Type B pancreatic cell (in vitro differentiated cells): Measurements from ENCODE around the gene RASL10A. TPM values are rescaled to one million over a fixed set of nuclear protein-coding genes. Genes with fewer than 3 reads are reported as not detected.

ENCODE experiments used
- DNase-seq: peaks from one replicate; pipeline ENCODE4 v3.0.0; 2021; ENCODE audit warnings: mixed read lengths; ENCODE audit not compliant: unreplicated experiment; ENCODE audit errors: extremely low spot score
- H3K27ac Mint-ChIP-seq: 2 replicates; pipeline ENCODE4 v1.8.0; 2021; ENCODE audit warnings: mild to moderate bottlenecking, mixed read lengths
- H3K27me3 Mint-ChIP-seq: 2 replicates; pipeline ENCODE4 v1.8.0; 2021; ENCODE audit warnings: mixed read lengths
- H3K36me3 Mint-ChIP-seq: 2 replicates; pipeline ENCODE4 v1.8.0; 2021; ENCODE audit warnings: mixed read lengths
- H3K4me1 Mint-ChIP-seq: one replicate; pipeline ENCODE4 v1.8.0; 2021; ENCODE audit warnings: mixed read lengths; ENCODE audit not compliant: unreplicated experiment
- H3K4me3 Mint-ChIP-seq: 2 replicates; pipeline ENCODE4 v1.8.0; 2021; ENCODE audit warnings: mild to moderate bottlenecking, mixed read lengths
- H3K9me3 Mint-ChIP-seq: 2 replicates; pipeline ENCODE4 v1.8.0; 2021; ENCODE audit warnings: mixed read lengths
- total RNA-seq: library from RNA; stranded (reverse); gene quantifications from 2 replicates; pipeline ENCODE4 v1.2.1, GENCODE V29; 2021; ENCODE audit warnings: low replicate concordance
- TF ChIP-seq, protein P1 (sequence below): fragments of 200-600 bp; sonication (generic); conservative IDR thresholded peaks from 2 replicates; pipeline ENCODE4 v1.5.0; 2021; ENCODE audit warnings: antibody characterized with exemption, mild to moderate bottlenecking

The RASL10A gene
- total RNA-seq, 1 donor from 2014 or later = 1.5 TPM

DNA sequence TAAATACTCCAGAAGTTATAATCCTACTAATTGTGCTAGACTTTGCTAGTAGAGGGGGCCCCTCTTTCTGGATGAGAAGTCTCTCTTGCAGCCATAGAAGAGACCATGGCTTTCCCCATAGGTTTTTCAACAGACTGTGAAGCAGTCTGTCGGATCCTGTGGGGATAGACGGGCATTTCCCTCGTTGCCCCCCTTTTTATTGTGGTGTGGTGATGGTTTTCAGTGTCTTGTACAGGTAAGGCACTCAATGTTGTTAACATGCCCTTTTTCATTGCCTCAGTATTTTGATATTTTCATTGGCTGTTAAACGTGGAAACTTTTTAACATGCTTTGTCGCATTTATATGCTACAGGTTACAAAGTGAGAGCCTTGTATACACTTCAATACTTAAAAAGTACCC, 25.4 kb downstream of the RASL10A start:
- Mint-ChIP-seq H3K4me3 (no peak overlapping the region), H3K9me3 (no peaks in the 10 kb centered on the region), H3K4me1 (peaks cover 4% of the 10 kb centered on the region), H3K27ac (no peak overlapping the region), H3K36me3 (peaks cover 48% of the 10 kb centered on the region), H3K27me3 (no peaks in the 10 kb centered on the region)
- DNase-seq = no peak
- TF ChIP-seq, protein P1, sequence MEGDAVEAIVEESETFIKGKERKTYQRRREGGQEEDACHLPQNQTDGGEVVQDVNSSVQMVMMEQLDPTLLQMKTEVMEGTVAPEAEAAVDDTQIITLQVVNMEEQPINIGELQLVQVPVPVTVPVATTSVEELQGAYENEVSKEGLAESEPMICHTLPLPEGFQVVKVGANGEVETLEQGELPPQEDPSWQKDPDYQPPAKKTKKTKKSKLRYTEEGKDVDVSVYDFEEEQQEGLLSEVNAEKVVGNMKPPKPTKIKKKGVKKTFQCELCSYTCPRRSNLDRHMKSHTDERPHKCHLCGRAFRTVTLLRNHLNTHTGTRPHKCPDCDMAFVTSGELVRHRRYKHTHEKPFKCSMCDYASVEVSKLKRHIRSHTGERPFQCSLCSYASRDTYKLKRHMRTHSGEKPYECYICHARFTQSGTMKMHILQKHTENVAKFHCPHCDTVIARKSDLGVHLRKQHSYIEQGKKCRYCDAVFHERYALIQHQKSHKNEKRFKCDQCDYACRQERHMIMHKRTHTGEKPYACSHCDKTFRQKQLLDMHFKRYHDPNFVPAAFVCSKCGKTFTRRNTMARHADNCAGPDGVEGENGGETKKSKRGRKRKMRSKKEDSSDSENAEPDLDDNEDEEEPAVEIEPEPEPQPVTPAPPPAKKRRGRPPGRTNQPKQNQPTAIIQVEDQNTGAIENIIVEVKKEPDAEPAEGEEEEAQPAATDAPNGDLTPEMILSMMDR = no peak

DNA sequence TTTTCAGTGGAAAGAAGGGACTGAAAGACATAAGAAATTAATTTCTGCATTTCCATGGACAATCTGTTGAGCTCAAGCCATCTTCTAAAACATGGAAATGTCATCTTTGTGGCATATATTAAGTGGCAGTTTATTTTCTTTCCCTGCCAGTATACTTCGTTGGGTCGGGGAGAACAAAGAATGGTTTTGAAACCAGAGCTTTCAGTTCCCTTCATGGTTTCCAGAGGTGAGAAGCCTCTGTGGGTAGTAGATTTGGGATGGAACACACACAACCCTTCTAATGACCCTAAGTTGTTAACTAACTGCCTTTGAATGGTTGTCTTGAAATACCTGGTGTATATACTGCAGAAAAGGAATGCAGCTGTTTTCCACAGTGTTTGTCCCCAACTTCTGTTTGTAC, 26.7 kb downstream of the RASL10A start:
- no peaks in the 10 kb centered on the region for H3K9me3 Mint-ChIP-seq
- TF ChIP-seq, protein P1 = no peak
- H3K4me1 Mint-ChIP-seq = peaks cover 4% of the 10 kb centered on the region
- no peak for DNase-seq
- no peak overlapping the region for H3K27ac Mint-ChIP-seq
- H3K36me3 Mint-ChIP-seq = peaks cover 53% of the 10 kb centered on the region
- no peaks in the 10 kb centered on the region for H3K27me3 Mint-ChIP-seq
- no peak overlapping the region for H3K4me3 Mint-ChIP-seq

DNA sequence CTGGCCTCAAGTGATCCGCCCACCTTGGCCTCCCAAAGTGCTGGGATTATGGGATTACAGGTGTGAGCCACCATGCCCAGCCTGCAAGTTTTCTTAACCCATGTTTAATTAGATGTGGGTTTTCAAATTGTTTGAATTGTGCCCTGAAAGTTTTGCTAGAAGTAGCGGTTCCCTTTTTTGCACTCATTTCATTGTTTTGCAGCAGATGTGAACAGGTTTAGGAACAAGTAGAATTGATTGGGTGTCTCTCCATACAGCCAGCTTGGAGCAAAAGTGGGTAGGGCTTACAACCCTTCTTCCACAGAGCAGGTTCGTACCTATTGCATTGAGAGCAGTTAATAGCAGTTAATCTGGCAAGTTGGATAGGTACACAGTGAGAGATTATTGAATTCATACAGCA, 31.3 kb downstream of the RASL10A start:
- no peaks in the 10 kb centered on the region for H3K9me3 Mint-ChIP-seq
- peaks cover 4% of the 10 kb centered on the region for H3K4me1 Mint-ChIP-seq
- no peaks in the 10 kb centered on the region for H3K27me3 Mint-ChIP-seq
- TF ChIP-seq, protein P1 = no peak
- no peak for DNase-seq
- no peak overlapping the region for H3K4me3 Mint-ChIP-seq
- H3K27ac Mint-ChIP-seq = no peak overlapping the region
- peaks cover 47% of the 10 kb centered on the region for H3K36me3 Mint-ChIP-seq

GRCh38 chr22:29277927-29278326, 37.6 kb downstream of the RASL10A start:
- no peak overlapping the region for H3K4me3 Mint-ChIP-seq
- no peaks in the 10 kb centered on the region for H3K27me3 Mint-ChIP-seq
- no peaks in the 10 kb centered on the region for H3K9me3 Mint-ChIP-seq
- H3K4me1 Mint-ChIP-seq = peaks cover 32% of the 10 kb centered on the region
- TF ChIP-seq, protein P1 = no peak
- no peak for DNase-seq
- H3K36me3 Mint-ChIP-seq = peaks cover 64% of the 10 kb centered on the region
- H3K27ac Mint-ChIP-seq = peak overlapping the region; percentile 26

DNA sequence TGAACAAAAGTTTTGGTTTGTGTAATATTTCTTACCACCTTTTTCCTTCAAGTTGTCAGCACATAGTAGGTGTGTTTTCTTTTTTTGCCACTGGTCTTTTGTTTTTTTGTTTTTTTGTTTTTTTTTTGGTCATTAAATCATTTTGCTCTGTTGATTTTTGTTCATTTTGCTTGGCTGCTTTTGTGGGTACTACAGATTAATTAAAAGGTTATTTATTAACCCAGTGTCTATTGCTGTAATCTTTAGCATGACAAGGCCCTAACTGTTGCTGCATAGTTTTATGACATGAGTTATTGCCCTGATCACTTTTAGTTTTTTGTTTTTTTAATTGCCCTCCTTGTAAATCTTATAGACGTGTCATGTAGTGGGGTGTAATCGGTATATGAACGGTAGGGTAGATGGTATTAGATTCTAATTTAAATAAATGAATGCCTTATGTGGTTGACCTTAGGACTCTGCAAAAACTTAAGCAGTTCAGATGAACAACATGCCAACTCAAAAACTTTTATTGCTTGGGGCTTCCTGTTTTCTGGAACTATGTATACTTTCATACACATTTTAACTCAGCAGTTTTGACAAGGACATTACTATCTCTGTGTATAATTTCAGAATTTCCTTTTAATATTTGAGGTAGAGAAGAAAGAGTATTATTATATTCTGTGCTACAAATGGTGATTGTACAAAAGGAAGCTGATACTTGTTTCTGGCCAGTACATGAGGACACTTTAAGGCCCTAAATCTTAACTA, 39.5 kb downstream of the RASL10A start:
- peaks cover 69% of the 10 kb centered on the region for H3K36me3 Mint-ChIP-seq
- no peaks in the 10 kb centered on the region for H3K27me3 Mint-ChIP-seq
- H3K4me1 Mint-ChIP-seq = peaks cover 48% of the 10 kb centered on the region
- TF ChIP-seq, protein P1 = no peak
- H3K4me3 Mint-ChIP-seq = peak overlapping the region; percentile 32
- peak overlapping the region; percentile 22 for H3K27ac Mint-ChIP-seq
- no peaks in the 10 kb centered on the region for H3K9me3 Mint-ChIP-seq
- no peak for DNase-seq
